Measurements from ENCODE around the gene ANXA4. TPM values are rescaled to one million over a fixed set of nuclear protein-coding genes. Genes with fewer than 3 reads are reported as not detected.

The ANXA4 gene
- total and polyA plus RNA-seq, 4 donors, result 17.6 to 135 (median 59.4) TPM

- WGBS, result over 99% methylated on average over 2 of the region's 2 CpGs
- DNase-seq (ENCODE audit: low spot score), result no peak
- no peak overlapping the region for H3K27ac ChIP-seq (ENCODE audit: low read depth in 1 of 2, low read length in 2 of 2)
- H3K9ac ChIP-seq (ENCODE audit: low read depth in 1 of 2, low read length in 2 of 2), result no peak overlapping the region
- H3K4me3 ChIP-seq (ENCODE audit: low read depth in 1 of 3, low read length in 3 of 3), result no peak overlapping the region
- H3K27me3 ChIP-seq (ENCODE audit: control insufficient read depth in 4 of 4, insufficient read depth in 4 of 4, low read length in 3 of 4), result no peaks in the 10 kb centered on the region
- peaks cover 0 to 2% (median 1%) of the 10 kb centered on the region in 4 donors for H3K36me3 ChIP-seq (ENCODE audit: control insufficient read depth in 4 of 4, insufficient read depth in 3 of 4, low read depth in 1 of 4, low read length in 3 of 4)
- H3K9me3 ChIP-seq (ENCODE audit: control insufficient read depth in 4 of 4, low read length in 3 of 4), result no peaks in the 10 kb centered on the region
- TF ChIP-seq NR2F2 (IDR thresholded peaks at IDR 0.05) (no peak), HNF4G (IDR thresholded peaks at IDR 0.05) (no peak), RXRA (IDR thresholded peaks at IDR 0.05) (no peak), SP1 (IDR thresholded peaks at IDR 0.05) (no peak), GABPA (IDR thresholded peaks at IDR 0.05 in 1 of 2, conservative IDR thresholded peaks at IDR 0.05 in 1 of 2) (no peak), HNF4A (conservative IDR thresholded peaks at IDR 0.05) (no peak), RAD21 (IDR thresholded peaks at IDR 0.05) (no peak), REST (IDR thresholded peaks at IDR 0.05) (no peak), EGR1 (IDR thresholded peaks at IDR 0.05; ENCODE audit: low read depth in 2 of 2) (no peak), ZBTB33 (IDR thresholded peaks at IDR 0.05) (no peak)
- H3K4me1 ChIP-seq (ENCODE audit: control insufficient read depth in 4 of 4, insufficient read depth in 4 of 4, low read length in 3 of 4), result no peaks in the 10 kb centered on the region
Measured at GRCh38 chr2:69837533-69837932, 95.6 kb downstream of the ANXA4 start.

- Histone ChIP-seq H3K4me1 (ENCODE audit: control insufficient read depth in 4 of 4, insufficient read depth in 4 of 4, low read length in 3 of 4) (no peaks in the 10 kb centered on the region), H3K36me3 (ENCODE audit: control insufficient read depth in 4 of 4, insufficient read depth in 3 of 4, low read depth in 1 of 4, low read length in 3 of 4) (peaks cover 7 to 17% (median 8%) of the 10 kb centered on the region in 4 donors), H3K27ac (ENCODE audit: low read depth in 1 of 2, low read length in 2 of 2) (no peak overlapping the region), H3K9me3 (ENCODE audit: control insufficient read depth in 4 of 4, low read length in 3 of 4) (no peaks in the 10 kb centered on the region), H3K9ac (ENCODE audit: low read depth in 1 of 2, low read length in 2 of 2) (no peak overlapping the region), H3K27me3 (ENCODE audit: control insufficient read depth in 4 of 4, insufficient read depth in 4 of 4, low read length in 3 of 4) (no peaks in the 10 kb centered on the region), H3K4me3 (ENCODE audit: low read depth in 1 of 3, low read length in 3 of 3) (no peak overlapping the region)
- TF ChIP-seq HNF4G (IDR thresholded peaks at IDR 0.05) (no peak), GABPA (IDR thresholded peaks at IDR 0.05 in 1 of 2, conservative IDR thresholded peaks at IDR 0.05 in 1 of 2) (no peak), FOXA2 (IDR thresholded peaks at IDR 0.05) (no peak), FOXA1 (IDR thresholded peaks at IDR 0.05) (no peak)
- no peak for DNase-seq (ENCODE audit: low spot score)
Measured at GRCh38 chr2:69843993-69844392, 102.1 kb downstream of the ANXA4 start.

- H3K36me3 ChIP-seq (ENCODE audit: control insufficient read depth in 4 of 4, insufficient read depth in 3 of 4, low read depth in 1 of 4, low read length in 3 of 4), result peaks cover 7 to 17% (median 8%) of the 10 kb centered on the region in 4 donors
- no peak overlapping the region for H3K27ac ChIP-seq (ENCODE audit: low read depth in 1 of 2, low read length in 2 of 2)
- no peak overlapping the region for H3K9ac ChIP-seq (ENCODE audit: low read depth in 1 of 2, low read length in 2 of 2)
- no peak for DNase-seq (ENCODE audit: low spot score)
- no peak overlapping the region for H3K4me3 ChIP-seq (ENCODE audit: low read depth in 1 of 3, low read length in 3 of 3)
- 95% methylated on average over 3 of the region's 3 CpGs for WGBS
- no peaks in the 10 kb centered on the region for H3K9me3 ChIP-seq (ENCODE audit: control insufficient read depth in 4 of 4, low read length in 3 of 4)
- H3K4me1 ChIP-seq (ENCODE audit: control insufficient read depth in 4 of 4, insufficient read depth in 4 of 4, low read length in 3 of 4), result no peaks in the 10 kb centered on the region
- no peaks in the 10 kb centered on the region for H3K27me3 ChIP-seq (ENCODE audit: control insufficient read depth in 4 of 4, insufficient read depth in 4 of 4, low read length in 3 of 4)
- TF ChIP-seq REST (IDR thresholded peaks at IDR 0.05), result no peak
- no peak for TF ChIP-seq MAX (IDR thresholded peaks at IDR 0.05)
- TF ChIP-seq FOXA2 (IDR thresholded peaks at IDR 0.05), result no peak
- no peak for TF ChIP-seq GABPA (IDR thresholded peaks at IDR 0.05 in 1 of 2, conservative IDR thresholded peaks at IDR 0.05 in 1 of 2)
- TF ChIP-seq ZBTB33 (IDR thresholded peaks at IDR 0.05), result no peak
- no peak for TF ChIP-seq JUND (IDR thresholded peaks at IDR 0.05)
- TF ChIP-seq EGR1 (IDR thresholded peaks at IDR 0.05; ENCODE audit: low read depth in 2 of 2), result no peak
Measured at GRCh38 chr2:69844560-69844959, 102.6 kb downstream of the ANXA4 start.

Data from liver (tissue), 9 donors.